Pons (tissue), 1 donor: ENCODE measurements around the gene ZNF821.
A peak's percentile ranks its signal among the peaks of the same experiment; 100 is the strongest.
"Not testable (repeated sequence)": the region's sequence is repeated elsewhere in the genome, so short reads cannot be mapped to it uniquely, and the experiment has no call there.

Experiments
- DNase-seq: peaks from one replicate; pipeline ENCODE4 v3.0.0-alpha.2; 2016; ENCODE audit warnings: low spot score

ZNF821 gene

DNA sequence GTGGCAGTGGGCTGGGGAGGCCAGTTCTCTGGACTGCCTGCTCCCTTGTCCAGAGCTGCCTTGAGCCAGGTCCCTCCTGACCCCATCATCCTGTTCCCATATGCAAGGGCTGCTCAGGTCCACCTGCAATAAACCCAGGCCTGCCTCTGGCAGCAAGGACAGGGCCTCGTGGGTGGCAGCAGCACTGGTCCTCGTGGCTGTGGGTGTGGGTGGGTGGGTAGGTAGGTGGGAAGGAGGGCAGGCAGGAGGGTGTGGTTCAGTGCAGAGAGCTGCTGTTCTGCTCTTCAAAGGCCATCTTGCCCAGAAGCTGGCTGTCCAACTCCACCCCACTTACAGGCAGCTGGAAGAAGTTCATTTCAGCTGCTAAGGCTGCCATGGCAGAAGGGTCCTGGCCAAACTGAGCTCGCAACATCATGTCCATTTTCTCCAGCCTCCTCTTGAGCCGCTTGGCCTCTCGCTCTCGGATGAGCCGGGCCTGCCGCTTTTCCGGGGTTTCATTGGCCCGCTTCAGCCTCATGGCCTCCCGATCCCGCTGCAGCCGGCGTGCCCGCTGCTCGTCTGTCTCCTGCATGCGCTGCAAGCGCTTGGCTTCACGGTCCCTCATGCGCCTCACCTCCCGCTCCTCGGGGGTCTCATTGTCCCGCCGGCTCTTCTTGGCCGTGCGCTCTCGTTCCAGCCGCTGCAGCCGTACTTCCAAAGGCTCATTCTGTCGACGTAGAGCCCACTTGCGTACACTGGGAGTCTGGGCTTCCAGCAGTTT, 24.0 kb downstream of the ZNF821 start:
- no peak for DNase-seq

DNA sequence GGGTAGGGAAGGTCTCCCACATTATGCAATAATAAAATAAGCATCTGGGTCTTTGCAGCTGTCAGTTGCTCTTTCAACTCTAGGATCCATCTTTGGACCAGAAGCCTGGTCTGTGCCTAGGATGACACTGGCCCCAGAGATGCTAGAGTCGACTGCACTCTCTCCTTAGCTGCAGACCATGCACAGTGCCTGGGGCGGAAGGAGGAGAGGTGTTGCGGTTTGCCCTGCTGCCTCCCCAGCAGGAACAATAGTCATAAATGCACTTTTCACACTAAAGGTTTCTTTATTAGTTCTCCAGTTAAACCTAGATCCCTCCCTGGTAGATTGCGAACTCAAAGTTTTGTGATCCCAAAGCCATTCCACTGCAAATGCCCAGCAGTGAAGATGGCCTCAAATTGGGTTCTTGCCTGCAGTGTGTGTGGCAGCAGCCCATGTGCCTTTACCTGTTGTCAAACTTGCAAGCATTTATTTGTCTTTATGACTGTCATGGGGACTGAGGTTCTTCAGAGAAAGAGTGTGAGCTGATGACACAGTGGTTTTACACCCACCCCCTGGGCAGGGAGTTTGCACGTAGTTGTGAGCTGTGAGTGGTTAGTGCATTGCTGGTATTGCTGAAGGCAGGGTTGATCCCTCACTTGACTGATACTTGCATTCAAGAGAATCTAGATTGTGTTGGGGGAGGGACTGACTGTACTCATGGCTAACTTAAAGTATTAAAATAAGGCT, 27.9 kb downstream of the ZNF821 start:
- no peak for DNase-seq

DNA sequence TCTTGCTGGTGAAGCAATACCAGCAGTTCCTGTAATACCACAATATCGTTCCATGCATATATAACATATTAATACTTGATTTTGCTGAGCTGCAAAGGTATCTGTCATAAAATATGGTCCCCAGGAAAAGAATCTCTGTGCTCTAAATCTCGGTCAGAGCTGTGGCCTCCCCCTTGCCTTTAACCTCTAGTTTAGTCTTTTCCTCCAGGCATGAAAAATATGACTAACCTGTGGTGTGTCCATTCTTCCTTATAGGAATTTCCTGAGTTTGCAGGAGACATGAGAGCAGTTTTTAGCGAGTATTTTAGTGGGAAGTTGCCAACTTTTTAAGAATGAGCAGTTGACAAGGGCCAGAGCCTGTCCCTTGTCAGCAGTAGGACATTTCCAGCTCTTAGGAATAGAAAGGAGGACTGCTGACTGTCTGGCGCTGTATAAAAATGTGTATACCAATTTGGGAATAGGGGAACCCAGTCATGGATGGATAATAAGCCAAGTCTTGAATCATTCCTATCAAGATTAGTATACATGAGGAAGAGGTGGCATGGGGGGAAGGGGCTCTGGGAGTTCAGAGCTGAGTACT, 29.5 kb downstream of the ZNF821 start:
- no peak for DNase-seq

DNA sequence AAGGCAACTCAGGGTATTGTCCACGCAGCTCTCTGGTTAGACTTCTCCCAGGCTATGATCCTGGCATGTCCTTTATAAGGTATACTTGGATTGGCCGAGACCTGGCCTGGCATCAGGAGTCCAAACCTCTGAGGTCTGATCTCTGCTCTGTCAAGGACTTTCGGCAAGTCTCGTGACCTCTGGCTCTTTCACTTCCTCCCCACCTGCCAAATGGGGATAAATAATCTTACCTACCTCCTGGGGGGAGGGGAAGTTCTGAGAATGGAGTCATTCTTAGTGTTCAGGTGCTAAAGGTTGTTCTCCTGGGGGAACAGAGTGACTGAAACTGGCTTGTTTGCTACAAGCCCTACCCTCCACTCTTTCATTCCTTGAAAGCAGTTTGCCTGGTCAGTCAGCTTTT, 30.6 kb downstream of the ZNF821 start:
- no peak for DNase-seq

DNA sequence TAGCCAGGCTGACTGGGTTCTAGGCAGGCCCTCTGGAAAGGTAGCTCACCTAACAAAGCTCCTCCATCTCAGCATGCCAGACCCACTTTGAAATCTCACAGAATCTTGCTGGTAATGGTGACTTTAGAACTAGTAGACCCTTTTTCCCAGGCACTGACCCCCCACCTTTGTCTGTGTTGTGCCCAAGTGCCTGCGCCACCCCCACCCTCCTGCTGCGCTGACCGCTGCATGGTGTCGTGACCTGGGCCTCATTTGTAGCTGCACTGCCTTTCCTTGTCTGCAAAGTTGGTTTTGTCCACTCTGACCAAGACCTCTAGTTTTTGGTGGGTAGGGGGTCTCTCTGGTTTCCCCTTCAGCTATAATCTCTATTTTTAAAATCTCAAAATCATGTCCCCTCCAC, 31.4 kb downstream of the ZNF821 start:
- DNase-seq = no peak

DNA sequence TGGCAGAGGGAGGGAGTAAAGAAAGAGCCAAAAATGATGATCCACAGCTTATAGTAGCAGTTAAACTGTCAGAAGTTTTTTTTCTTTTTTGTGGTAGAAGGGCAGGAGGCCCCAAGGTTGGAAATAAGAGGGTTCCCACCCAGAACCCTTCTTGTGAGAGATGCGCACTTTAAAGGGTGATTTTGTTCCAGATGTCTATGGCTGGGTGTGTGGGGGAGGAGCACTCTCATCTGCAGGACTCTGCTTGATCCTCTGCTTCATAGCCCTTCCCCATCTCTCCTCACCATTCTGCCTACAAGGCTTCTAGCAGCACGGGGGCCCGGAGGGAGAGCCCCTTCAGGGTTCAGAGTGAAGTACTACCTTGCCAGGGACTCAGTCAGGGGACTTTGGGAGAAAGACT, 31.8 kb downstream of the ZNF821 start:
- DNase-seq = no peak

DNA sequence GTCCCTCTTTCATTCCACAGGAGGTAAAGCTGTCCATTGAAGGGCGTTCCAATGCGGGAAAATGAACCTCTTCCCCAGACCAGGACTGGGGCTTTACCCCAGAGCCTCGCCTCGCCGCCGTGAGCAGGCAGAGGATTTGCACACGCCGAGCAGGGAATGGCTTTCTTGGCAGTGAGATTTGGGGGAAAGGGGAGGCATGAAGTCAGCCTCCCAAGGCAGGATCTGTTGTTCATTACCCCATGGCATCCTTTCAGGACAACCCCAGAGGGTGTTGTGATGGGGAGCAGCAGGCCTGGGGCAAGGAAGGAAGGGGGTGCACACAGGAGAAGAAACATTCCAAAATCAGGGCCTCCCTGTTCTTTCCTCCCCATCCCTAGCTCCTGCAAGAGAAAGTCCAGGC, 32.2 kb downstream of the ZNF821 start:
- DNase-seq = no peak

DNA sequence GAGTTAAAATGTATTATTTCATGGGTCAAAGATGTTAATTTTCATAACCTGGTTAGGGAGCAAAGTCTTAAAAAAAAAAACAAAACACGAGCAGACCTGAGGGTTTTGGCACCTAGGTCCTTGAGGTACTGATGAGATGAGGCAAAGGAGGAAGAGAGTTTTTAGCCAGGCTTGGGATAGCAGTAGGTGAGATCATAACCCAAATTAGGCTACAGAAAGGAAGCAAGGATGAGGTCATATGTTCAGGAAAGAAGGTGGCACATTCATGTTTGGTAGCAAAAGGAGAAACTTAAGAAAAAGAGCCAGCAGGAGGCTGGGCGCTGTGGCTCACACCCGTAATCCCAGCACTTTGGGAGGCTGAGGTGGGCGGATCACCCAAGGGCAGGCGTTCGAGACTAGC, 35.4 kb downstream of the ZNF821 start:
- no peak for DNase-seq

DNA sequence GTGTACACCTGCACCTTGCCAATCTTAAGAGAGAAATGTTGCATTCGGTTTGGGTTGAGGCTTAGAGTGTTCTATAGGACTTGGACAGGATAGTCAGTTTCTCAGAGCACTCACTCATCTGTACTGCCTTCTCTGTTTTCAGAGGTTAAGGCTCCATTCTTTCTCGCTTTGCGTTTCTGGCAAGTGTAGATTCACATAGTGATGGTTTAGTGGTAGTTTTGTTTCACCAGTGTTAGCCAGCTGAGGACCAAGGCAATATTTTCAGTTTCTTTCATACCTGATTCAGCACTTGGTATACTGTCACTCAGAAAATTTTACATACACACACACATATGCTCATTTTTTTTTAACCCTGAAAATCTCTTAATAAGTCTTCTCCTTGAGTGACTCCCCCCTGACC, 36.9 kb downstream of the ZNF821 start:
- no peak for DNase-seq

DNA sequence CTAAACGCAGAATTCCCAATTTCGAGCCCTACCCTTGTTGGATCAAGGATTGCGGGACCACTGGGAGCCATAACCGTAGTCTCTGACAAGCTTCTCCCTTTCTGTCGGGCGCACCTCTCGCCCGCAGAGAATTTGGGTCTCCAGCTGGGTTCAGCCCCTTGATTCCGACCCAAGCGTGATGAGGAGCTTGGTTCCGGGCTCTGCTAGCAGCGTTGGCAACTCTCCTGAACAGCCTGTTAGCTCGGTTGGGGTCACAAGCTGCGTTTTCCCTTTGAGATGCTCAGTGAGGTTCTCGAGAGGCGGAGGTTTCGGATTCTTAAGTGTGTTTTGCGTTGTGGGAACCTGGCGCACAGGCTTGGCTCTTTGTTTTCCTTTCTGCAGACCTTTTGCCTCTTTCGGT, 37.6 kb downstream of the ZNF821 start:
- DNase-seq = no peak

DNA sequence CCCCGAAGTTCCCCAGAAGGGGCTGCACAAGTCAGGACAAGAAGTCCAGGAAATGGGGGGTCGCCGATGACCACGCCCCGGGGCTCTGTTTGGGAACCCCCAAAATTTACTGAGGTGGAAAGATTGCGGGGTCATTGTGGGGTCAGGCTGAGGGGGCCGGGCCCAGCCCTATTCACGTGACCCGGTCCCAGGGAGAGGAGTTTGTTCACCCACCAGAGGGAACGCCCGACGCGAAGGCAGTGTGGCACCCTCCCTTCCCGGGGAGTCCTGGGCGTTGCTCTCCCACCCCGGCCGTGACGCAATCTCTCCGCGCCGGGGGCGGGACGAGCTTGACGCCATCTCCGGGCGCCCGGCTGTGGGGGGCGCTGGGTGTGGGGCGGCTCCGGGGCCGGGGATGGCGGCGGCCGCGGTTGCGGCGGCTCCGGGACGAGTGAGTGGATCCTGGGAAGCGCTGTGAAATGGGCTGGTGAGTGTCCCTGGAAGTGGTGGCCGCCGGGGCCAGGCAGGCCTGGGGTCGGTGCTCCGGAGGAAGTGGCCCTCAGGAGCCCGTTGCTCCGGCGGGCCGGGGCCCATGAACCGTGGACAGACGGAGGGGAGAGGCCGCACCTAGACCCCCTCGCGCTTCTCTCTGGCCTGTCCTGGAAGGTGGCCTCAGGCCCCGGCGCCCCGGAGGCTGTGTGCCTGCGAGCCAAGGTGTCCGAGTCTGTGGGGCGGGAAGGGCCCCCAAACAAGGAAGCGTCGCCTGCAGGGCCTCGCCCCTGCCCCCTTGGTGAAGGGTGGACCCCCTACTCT, 38.1 kb downstream of the ZNF821 start, which contains the start of gene ATXN1L:
ATXN1L (plus strand) TSS at position 338 of the 792 bp plus-strand sequence. CDS start 3,765 bp downstream, outside the sequence.
- DNase-seq = peak; percentile 83

DNA sequence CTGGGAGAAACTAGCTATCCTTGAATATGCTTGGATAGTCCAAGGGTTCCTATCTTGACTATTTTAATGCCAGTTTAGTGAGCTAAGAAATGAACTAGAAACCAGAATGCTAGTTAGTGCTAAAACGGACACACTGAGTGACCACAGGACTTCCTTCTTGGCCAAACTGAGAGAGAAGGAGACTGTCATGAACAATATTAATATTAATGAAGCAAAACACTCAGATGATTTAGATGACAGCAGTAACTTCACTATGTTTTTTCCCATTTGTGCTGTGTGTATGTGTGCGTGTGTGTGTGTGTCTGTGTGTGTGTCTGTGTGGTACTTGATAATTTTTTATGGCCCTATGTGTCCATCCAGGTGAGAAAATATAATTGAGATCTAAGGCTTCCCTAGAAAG, 40.4 kb downstream of the ZNF821 start:
- DNase-seq = no peak

DNA sequence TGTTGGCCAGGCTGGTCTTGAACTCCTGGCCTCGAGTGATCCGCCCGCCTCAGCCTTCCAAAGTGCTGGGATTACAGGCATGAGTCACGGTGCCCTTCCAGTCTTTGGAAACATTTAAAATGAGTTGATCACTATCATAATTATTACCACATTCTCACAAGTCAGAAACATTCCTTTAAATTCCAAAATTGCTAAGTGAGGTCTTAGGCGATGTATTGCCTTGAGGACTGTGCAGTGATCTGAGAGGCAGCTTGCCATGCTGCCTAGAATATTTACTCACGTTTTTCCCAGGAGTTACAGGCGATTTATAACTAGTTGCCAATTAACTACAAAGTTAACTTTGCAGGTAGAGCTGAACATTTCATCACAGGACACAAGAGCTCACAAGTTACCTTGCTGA, 43.9 kb downstream of the ZNF821 start:
- DNase-seq = no peak

DNA sequence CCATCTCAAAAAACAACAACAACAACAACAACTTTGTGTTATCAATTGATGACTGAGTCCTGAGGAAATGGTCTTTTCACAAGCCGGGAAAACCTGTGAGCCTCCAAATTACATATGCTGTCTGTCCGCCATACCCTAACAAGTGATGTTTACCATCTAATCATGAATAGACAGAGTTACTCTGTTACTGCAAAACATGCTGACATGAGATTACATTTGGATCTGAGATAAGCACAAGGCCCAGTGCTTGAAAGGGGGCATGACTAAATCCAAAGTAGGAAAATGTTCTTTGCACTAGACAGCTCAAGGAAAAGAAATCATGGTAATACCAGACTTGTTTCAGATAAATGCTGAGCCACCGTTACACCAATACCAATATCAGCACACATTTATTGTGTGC, 46.8 kb downstream of the ZNF821 start:
- no peak for DNase-seq

DNA sequence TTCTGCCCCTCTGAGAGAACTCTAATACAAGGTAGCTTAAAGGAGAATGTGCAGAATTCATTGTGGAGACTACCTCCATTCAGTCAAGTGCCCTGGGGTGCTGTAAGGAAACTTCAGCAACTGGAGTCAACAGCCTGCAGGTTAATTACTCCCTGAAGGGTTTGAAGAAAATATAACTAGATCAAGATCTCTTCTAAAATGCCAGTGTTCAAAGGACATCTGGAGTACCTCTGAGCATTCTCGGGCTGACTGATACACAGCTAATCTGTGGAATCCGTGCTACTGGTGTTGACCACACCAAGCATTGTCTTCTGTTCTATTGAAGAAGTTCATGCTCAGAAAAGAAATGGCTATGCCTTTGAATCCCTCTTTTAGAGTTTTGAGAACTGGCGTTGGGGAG, 49.7 kb downstream of the ZNF821 start:
- no peak for DNase-seq

DNA sequence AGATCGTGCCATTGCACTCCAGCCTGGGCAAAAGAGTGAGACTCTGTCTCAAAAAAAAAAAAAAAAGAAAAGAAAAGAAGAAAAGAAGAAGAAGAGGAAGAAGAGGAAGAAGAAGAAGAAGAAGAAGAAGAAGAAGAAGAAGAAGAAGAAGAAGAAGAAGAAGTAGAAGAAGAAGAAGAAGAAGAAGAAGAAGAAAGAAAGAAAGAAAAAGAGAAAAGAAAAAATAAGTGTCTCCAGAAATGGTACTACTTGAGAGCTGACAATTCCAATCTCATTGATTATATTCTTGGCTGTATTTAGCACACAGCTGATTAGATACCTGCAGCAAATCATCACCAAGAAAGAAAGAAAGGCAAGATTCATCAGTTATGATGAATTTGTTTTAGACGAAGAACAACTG, 51.9 kb downstream of the ZNF821 start:
- DNase-seq = not testable (repeated sequence)

DNA sequence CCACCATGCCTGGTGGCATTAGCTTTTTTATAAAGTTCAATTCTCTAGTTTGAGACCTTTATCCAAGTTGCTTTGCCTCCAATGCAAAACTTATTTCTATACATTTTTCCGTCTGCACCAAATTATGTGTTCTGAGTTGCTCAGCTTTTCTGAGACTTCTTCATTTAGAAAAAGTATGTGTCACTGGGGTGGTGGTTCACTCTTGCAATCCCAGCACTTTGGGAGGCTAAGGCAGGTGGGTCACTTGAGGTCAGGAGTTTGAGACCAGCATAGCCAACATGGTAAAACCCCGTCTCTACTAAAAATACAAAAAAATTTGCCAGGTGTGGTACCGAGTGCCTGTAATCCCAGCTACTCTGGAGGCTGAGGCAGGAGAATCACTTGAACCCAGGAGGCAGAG, 52.3 kb downstream of the ZNF821 start:
- not testable (repeated sequence) for DNase-seq

DNA sequence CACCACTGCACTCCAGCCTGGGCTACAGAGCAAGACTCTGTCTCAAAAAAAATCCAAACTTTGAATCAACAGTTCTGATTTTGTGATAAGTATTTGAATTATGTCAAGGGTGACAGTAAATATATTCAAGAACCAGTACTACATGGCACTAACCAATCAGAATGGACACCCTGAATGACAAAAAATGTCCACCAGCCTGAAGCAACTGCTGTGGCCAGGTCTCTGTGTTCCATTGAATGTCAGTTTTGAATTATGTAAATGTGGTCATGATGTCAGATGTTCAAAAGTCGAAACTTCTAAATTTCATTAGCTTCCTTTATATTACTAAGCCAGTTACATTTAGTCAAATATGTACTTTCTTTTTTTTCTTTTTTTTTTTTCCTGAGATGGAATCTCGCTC, 53.6 kb downstream of the ZNF821 start:
- DNase-seq = no peak

DNA sequence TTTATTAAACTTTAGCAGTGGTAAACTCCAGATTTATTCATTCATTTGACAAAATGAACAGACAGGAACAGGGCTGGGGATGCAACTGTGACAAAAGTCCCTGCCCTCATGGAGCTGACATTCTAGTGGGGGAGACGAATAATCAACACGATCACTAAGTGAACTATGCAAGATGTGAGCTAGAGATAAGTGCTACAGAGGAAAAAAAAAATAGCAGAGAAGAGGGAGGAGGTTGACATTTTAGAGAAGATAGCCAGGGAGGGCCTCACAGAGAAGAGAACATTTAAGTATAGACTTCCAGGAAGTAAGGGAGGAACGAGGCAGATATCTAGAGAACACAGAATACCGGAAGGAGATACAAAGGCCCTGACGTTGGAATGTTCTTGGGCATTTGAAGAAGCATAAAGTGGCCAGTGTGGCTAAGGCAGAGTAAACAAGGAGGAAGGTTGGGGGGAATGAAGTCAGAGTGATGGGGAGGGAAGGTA, 57.4 kb downstream of the ZNF821 start:
- no peak for DNase-seq

DNA sequence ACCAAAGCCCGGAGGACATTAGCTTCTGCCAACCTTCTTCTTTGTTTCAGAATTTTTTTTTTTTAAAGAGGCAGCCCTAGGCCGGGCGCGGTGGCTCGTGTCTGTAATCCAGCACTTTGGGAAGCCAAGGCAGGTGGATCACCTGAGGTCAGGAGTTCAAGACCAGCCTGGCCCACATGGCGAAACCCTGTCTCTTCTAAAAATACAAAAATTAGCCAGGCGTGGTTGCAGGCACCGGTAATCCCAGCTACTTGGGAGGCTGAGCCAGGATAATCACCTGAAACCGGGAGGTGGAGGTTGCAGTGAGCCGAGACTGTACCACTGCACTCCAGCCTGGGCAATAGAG, 66.9 kb downstream of the ZNF821 start:
- not testable (repeated sequence) for DNase-seq

DNA sequence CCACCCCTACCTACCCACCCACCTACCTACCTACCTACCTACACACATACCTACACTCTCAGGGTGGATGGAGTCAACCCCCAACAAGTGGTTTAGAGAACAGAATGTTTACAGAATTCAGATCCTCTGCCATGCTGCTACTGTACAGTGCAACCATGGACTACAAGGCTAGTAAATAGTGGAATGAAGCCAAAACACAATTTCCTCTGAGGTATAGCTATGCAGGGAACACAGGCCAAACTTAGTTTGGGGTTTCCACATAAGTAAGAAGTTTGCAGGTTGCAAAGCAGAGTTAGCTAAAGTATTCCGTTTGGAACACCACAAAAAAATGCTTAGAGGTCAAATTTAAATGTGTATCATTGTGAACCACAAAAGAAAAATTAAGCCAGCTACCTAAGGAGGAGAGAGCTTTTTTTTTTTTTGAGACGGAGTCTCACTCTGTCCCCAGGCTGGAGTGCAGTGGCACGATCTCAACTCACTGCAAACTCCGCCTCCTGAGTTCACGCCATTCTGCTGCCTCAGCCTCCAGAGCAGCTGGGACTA, 72.7 kb downstream of the ZNF821 start:
- no peak for DNase-seq

DNA sequence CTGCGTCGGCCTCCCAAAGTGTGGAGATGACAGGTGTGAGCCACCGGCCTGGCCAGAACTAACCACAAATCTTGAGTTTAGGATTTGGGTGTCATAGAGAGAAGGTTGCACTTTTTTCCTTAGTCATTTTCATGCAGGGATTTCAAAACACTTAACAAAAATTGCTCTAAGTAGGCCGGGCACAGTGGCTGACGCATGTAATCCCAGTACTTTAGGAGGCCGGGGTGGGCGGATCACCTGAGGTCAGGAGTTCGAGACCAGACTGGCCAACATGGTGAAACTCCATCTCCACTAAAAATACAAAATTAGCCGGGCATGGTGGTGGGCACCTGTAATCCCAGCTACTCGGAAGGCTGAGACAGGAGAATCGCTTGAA, 73.8 kb downstream of the ZNF821 start:
- not testable (repeated sequence) for DNase-seq
